Stimulated activated CD4-positive, alpha-beta T cell treated with anti-CD3 and anti-CD28 coated beads, TNF-alpha, amount 100 ng/mL, for 48 hours (primary cell): ENCODE results near the gene AZU1.
"Not testable (repeated sequence)": the region's sequence is repeated elsewhere in the genome, so short reads cannot be mapped to it uniquely, and the experiment has no call there.

Source experiments
- DNase-seq, 3 donors: peaks; one replicate each; pipeline ENCODE4 v3.0.0-alpha.2; 2020; ENCODE audit warnings: low read depth in 3 of 3

AZU1 gene

DNA sequence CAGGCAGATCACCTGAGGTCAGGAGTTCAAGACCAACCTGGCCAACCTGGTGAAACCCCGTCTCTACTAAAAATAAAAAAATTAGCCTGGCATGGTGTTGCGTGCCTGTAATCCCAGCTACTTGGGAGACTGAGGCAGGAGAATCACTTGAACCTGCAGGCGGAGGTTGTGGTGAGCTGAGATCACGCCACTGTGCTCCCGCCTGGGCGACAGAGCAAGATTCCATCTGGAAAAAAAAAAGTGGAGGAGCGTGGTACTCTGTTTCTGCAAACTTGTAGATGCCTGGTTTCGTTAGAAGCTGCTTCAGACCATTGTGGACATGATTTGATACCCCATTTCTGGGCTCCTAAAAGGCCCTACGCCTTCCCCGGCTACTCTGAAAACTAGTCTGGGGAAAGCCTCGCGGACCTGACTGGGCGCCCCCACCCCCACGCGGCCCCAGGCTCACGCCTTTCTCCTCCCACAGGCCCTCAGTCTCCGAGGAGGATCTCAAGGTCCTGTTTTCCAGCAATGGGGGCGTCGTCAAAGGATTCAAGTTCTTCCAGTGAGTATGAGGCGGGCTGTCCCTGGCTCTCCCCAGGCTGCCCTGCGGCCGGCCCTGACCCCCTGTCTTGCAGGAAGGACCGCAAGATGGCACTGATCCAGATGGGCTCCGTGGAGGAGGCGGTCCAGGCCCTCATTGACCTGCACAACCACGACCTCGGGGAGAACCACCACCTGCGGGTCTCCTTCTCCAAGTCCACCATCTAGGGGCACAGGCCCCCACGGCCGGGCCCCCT is 17.4 kb upstream of the AZU1 start:
- no peak for DNase-seq

DNA sequence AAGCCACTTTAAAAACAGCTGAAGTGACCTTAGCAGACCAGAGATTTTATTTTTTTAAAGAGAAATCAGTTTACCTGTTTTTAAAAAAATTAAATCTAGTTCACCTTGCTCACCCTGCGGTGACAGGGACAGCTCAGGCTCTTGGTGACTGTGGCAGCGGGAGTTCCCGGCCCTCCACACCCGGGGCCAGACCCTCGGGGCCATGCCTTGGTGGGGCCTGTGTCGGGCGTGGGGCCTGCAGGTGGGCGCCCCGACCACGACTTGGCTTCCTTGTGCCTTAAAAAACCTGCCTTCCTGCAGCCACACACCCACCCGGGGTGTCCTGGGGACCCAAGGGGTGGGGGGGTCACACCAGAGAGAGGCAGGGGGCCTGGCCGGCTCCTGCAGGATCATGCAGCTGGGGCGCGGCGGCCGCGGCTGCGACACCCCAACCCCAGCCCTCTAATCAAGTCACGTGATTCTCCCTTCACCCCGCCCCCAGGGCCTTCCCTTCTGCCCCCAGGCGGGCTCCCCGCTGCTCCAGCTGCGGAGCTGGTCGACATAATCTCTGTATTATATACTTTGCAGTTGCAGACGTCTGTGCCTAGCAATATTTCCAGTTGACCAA is 16.7 kb upstream of the AZU1 start:
- no peak for DNase-seq

DNA sequence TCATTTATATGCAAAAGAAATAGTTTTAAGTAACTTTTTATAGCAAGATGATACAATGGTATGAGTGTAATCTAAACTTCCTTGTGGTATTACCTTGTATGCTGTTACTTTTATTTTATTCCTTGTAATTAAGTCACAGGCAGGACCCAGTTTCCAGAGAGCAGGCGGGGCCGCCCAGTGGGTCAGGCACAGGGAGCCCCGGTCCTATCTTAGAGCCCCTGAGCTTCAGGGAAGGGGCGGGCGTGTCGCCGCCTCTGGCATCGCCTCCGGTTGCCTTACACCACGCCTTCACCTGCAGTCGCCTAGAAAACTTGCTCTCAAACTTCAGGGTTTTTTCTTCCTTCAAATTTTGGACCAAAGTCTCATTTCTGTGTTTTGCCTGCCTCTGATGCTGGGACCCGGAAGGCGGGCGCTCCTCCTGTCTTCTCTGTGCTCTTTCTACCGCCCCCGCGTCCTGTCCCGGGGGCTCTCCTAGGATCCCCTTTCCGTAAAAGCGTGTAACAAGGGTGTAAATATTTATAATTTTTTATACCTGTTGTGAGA is 16.1 kb upstream of the AZU1 start:
- DNase-seq = no peak

DNA sequence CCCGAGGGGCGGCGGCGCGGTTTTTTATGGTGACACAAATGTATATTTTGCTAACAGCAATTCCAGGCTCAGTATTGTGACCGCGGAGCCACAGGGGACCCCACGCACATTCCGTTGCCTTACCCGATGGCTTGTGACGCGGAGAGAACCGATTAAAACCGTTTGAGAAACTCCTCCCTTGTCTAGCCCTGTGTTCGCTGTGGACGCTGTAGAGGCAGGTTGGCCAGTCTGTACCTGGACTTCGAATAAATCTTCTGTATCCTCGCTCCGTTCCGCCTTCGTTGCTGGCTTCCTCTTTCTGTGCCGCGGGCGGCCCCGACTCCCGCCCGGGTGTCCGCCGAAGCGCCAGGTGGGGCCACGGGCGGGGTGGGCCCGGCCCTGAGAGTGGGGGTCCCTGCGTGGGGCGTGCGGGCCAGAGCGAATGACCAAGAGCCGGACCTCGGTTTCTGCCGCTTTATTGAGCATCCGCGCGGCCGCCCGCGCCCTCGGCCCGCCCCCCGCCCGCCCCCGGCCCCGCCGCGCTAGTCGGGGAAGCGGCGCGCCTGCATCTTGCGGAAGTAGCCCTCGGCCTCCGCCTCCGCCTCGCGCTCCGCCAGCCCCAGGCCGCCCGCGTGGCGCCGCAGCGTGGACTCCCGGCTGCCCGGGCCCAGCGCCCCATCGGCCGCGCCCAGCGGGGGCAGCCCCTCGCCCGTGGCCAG is 15.4 kb upstream of the AZU1 start:
- DNase-seq = no peak

DNA sequence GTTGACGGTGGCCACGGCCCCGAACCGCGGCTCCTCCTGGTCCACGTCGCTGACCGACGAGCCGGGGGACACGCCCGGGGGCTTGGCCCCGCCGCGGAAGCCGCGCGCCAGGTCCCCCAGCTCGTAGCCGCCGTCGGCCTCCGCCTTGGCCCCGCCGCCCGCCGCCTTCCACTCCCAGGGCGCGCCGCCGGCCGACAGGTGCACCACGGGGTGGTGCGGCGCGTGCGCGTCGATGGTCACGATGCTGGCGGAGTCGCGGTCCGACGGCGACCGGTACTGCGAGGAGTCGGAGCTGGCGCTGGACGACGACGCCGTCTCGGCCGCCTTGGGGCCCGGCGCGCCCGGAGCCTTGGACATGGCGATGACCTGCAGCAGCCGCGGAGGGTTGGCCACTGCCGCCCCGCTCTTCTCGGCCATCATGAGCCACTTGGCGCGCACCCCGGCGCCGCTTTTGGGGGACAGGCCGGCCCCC is 14.9 kb upstream of the AZU1 start:
- no peak for DNase-seq

DNA sequence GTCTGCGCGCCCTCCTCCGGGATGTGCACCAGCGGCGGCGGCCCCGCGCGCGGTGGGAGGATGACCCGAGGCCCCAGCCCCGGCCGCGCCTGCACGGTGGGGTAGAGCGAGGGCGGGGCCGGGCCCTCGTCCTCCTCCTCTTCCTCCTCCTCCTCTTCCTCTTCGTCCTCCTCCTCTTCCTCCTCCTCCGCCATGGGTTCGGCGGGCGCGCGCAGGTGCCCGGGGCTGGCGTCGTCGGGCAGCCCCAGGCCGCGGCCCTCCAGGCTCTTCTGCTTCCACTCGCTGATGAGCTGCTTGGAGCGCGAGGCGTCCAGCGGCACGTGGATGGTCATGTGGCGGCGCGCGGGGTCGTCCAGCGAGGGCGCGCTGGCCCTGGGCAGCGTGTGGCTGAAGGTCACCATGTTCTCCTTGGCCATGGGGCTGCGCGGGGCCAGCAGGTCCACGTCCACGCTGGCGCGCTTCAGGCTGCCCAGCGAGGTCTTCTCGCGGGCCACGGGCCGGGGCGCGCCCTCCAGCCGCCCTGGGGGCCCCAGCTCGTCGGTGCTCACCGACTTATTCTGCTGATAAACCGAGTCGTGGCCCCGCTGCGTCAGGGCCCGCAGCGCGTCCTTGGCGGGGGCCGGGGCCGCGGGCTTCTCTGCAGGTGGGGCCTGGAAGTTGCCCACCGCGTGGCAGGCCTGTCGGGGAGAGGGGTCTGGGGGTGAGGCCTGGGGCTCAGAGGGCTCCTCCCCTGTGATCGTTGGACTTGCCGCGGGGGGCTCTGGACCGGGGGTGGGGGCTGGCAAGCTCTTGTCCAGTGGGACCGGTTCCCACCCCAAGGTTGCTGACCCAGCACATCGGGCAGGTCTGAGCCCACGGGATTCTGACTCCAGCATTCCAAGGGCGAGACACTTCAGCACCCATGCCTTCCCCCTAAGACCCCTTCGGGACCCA is 14.2 kb upstream of the AZU1 start:
- DNase-seq = no peak

DNA sequence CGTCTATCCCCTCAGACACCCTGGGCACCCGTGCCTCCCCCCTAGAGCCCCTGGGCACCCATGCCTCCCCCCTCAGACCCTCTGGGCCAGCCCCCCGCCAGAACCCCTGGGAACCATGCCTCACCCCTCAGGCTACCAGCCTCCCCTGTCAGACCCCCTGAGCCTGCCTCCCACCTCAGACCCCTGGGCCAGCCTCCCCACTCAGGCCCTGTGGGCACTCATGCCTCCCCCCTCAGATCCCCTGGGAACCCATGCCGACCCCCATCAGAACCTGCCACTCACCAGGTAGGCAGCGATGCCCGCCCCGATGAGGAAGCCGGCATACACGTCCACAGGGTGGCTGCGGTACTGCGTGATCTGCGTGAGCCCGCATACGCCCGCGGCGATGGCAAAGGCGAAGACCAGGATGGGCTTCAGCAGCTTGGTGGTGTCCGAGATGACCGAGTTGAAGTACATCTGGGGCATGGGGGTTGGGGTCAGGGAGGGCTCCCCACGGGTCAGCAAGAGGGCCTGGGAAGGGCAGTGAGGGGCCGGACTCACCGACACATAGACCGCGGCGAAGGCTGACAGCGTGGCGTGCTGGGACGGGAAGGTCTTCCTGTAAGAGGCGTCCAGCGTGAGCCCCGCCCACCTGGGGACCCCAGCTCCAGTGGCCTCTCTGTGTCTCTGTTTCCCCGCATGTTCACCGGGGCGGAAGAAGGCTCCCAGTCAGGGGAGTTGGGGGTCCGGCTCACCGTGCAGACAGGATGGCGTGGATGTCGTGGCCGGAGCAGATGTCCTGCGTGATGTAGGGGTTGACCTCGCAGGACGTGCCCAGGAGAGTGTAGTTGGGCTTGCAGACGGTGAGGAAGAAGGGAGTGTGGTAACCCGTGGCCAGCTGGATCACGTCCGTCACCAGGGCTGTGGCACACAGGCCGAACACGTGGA is 13.2 kb upstream of the AZU1 start:
- no peak for DNase-seq

DNA sequence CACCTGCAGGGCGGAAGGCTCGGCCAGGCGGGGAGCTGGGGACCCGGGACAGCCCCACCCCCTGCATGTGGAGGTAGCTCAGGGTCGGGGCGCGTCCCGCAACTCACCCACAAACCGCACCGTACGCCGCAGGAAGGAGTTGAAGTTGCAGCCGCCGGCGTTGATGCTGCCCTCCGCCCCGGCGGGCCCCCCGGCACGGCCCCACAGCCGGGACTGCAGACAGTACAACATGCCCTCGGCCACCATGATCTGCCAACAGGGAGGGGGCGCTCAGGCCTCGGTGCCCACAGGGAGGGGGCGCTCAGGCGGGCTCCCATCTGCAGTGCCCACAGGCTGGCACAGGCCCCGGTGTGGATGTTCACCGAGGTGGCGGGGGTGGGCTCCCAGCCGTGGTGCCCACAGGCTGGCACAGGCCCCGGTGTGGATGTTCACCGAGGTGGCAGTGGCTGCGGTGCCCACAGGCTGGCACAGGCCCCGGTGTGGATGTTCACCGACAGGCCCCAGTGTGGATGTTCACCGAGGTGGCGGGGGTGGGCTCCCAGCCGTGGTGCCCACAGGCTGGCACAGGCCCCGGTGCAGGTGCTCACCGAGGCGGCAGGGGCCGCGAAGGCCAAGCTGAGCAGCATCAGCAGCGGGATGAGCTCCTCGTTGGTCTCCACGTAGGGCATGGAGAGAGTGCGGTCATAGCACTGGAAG is 12.4 kb upstream of the AZU1 start:
- no peak for DNase-seq

DNA sequence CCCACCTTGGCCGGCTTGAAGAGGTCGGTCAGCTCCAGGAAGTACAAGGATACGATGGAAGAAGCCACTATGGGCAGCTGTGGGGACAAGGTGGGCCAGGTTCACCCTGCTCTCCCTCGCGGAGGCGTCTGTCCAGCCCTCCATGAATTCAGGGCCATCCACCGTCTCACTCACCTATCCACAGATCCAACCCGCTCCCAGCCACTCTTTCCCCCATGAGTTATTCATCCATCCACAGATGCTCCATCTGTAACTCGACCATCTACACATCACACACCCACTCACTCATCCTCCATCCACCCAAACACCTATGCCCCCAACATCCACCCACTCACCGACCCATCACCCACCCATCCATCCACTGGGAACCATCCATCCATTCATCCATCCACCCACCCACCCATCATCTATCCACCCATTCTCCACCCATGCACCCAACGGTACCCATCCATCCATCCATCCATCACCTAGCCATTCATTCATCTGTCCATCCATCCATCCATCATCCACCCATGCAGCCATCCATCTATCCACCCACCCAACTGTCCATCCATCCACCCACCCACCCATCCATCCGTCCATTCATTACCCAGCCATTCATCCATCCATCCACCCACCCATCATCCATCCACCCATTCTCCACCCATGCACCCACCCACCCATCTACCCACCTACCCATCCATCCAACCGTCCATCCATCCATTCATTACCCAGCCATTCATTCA is 11.7 kb upstream of the AZU1 start:
- DNase-seq = no peak

DNA sequence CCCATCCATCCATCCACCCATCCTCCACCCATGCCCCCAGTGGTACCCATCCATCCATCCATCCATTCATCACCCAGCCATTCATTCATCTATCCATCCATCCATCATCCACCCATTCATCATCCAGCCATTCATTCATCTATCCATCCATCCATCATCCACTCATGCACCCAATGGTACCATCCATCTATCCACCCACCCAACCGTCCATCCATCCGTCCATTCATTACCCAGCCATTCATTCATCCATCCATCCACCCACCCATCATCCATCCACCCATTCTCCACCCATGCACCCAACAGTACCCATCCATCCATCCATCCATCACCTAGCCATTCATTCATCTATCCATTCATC is 11.2 kb upstream of the AZU1 start:
- no peak for DNase-seq

DNA sequence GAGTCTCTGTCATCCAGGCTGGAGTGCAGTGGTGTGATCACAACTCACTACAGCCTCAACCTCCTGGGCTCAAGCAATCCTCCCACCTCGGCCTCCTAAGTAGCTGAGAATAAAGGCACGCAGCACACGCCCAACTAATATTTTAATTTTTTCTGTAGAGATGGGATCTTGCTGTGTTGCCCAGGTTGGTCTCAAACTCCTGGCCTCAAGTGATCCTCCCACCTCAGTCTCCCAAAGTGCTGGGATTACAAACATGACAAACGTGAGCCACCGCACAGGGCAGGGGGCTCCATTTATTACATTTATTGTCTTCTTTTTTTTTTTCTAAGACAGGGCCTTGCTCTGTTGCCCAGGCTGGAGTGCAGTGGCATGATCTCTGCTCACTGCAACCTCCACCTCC is 7.4 kb upstream of the AZU1 start:
- DNase-seq = not testable (repeated sequence)

DNA sequence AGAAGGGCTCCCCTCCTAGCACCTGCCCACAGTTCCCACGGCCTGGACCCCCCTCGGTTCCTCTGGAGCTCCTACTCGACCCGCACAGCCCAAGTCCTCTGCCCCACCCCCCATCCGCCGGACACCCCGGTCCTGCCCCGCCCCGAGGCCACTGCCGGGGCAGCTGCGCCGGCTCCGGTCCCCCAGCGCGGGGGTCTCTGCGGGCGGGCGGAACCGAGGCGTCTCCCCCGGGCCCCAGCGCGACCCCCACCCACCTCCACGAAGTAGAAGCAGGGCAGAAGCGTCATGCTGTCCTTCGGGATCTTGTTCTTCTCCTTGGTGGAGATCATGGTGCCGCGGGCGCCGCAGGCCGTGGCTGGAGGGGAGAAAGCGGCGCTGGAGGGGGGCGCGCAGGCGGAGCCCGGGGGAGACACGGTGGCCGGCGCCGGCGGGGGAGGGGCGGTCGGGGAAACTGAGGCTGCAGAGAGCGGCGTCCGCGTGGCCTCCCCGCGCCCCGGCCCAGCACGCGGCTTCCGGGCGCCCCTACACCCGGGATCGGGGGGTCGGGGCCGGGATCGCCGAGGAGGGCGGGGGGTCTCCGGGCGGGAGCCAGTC is 6.3 kb upstream of the AZU1 start:
- no peak for DNase-seq

DNA sequence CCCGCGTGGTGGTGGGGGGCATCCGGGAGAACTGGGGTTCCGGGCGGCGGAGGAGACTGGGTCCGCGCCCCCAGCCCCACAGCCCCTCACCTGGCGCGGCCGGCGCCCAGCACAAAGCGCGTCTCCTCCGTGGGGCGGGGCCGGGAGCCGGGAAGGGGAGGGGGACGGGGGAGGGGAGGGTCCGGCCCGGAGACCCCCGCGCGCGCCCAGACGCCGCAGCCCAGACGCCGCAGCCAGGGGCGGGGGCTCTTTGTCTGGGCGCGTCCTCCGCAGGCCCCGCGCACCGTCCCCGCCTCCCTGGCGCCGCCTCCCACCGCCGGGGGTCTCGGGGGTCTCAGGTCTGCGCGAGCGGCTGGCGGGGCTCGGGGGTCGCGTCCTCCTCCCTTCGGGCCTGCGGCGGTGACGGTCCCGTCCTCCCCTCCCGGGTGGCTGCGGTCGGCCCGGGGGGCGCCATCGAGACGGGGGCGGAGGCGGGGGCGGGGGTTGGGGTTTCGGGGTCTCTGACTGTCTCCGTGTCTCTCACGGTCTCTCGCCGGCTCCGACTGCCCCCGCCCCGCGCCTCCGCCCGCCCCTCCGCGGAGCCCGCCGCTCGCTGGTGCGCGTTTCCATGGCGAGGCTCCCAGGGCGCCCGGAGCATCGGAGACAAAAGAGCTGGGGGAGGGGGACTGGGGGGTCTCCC is 5.7 kb upstream of the AZU1 start, which contains the start of gene PLPPR3:
TSS of gene PLPPR3 (minus strand) at position 131 of the 679 bp plus-strand sequence. CDS start 396 bp downstream, outside the sequence.
- DNase-seq = no peak

DNA sequence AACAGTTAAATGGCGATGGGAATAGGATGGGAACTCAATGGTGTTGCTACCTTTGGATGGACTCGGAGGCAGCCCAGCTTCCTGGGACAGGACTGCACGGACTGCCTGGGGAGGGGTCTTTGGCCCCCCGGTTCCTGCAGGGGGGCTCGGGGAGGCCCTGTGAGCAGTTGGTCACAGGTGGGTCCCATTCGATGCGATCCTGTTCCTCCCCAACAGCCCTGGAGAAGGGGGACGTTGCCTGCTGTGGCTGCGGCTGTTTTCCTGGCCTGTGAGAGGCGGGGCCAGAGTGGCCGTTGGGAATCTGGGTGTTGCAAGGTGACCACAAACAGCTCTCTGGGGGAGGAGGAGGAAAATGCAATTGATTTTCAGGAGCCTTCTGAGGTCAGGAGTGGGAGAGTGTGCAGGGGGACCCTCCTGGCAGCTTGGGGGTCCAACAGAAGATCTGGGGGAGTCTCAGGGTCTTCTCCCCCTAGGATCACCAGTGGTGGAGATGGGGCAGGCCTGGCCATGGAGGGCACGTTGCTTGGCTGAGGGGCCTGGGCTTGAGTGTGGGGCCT is 4.0 kb upstream of the AZU1 start:
- DNase-seq = no peak

DNA sequence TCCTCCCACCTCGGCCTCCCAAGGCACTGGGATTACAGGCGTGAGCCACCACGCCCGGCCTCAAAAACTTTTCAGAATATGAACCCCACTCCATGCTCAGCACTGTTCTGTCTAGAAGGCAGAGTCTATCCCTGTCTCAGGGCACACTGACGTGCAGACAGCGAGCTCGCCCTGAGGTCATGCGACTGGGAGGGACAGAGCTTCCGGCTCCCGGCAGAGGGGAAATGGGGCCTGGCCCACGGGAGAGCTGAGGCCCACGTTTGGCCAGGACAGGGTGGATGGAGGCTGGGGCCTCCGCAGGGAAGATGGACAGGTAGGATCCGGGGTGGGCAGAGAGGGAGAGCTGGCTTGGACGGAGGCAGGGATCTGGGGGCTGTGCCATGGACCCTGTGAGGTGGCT is 2.8 kb upstream of the AZU1 start:
- no peak for DNase-seq

DNA sequence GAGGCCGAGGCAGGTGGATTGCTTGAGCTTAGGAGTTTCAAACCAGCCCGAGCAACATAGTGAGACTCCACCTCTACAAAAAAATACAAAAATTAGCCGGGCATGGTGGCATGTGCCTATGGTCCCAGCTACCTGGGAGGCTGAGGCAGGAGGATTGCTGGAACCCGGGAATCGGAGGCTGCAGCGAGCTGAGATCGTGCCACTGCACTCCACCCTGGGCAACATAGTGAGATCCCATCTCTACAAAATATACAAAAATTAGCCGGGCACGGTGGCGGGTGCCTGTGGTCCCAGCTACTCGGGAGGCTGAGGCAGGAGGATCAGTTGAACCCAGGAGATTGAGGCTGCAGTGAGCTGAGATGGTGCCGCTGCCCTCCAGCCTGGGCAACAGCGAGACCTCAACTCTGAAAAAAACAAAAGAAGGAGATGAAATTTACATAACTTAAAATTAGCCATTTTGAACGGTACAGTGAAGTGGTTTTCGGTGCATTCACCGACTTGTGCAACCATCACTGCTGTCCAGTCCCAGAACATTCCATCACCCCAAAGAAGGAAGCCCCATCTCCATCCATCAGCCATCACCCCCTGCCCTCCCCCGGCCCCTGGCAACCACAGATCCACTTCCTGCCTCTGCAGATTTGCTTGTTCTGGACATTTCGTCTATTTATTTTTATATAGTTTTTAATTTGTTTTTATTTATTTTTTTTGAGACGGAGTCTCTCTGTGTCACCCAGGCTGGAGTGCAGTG is 1.6 kb upstream of the AZU1 start:
- DNase-seq = no peak

DNA sequence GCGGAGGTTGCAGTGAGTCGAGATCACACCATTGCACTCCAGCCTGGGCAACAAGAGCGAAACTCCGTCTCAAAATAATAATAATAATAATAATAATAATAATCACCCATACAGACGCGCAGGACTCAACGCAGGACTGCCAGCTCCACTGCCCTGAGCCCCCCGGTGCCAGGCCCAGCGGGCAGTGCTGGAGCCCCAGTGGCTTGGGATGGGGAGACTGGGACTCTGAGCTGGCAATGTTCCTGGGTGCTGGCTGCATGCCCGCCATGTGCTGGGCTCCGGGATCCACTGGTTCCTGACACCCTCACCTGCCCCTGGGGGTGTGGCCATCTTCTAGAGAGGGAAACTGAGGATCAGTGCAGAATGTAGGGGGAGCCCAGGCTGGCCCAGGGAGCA is 325 bp upstream of the AZU1 start:
- no peak for DNase-seq
